Activated T-cell treated with anti-CD3 and anti-CD28 coated beads, Interleukin-2, amount 50 U/mL, for 1 hour (primary cell): ENCODE measurements around the gene STUB1.
A peak's percentile ranks its signal among the peaks of the same experiment; 100 is the strongest.

Experiments used
- DNase-seq: peaks from one replicate; pipeline ENCODE4 v3.0.0-alpha.2; 2020

STUB1 gene

GRCh38 chr16:645852-646678 is 34.1 kb upstream of the STUB1 start:
- DNase-seq: no peak

GRCh38 chr16:646679-647172 is 33.5 kb upstream of the STUB1 start:
- no peak for DNase-seq

GRCh38 chr16:647173-647902 is 32.9 kb upstream of the STUB1 start:
- DNase-seq: no peak

- DNase-seq: peak; percentile 41
Observed at GRCh38 chr16:648071-648780, 32.0 kb upstream of the STUB1 start.

GRCh38 chr16:648781-649589 is 31.2 kb upstream of the STUB1 start, which contains the start of gene WDR90:
Gene WDR90, plus strand, starts transcription at chr16:649365. Its CDS starts 52 bp downstream, at chr16:649417.
- peak; percentile 91 for DNase-seq

GRCh38 chr16:649631-650030 is 30.6 kb upstream of the STUB1 start:
- DNase-seq: no peak

GRCh38 chr16:651844-652243 is 28.4 kb upstream of the STUB1 start:
- no peak for DNase-seq

- DNase-seq: no peak
Observed at GRCh38 chr16:652454-653305, 27.5 kb upstream of the STUB1 start.

- no peak for DNase-seq
Observed at GRCh38 chr16:654034-654433, 26.2 kb upstream of the STUB1 start.

GRCh38 chr16:657487-657886 is 22.7 kb upstream of the STUB1 start:
- DNase-seq: no peak

- no peak for DNase-seq
Observed at GRCh38 chr16:658679-659571, 21.3 kb upstream of the STUB1 start.

GRCh38 chr16:659618-660017 is 20.6 kb upstream of the STUB1 start:
- DNase-seq: no peak

- no peak for DNase-seq
Observed at GRCh38 chr16:660132-660458, 20.1 kb upstream of the STUB1 start.

GRCh38 chr16:660459-661183 is 19.6 kb upstream of the STUB1 start:
- DNase-seq: peak; percentile 69

- no peak for DNase-seq
Observed at GRCh38 chr16:661184-661821, 18.9 kb upstream of the STUB1 start.

- no peak for DNase-seq
Observed at GRCh38 chr16:662095-662494, 18.1 kb upstream of the STUB1 start.

GRCh38 chr16:662597-662996 is 17.6 kb upstream of the STUB1 start:
- DNase-seq: no peak

- no peak for DNase-seq
Observed at GRCh38 chr16:666572-666971, 13.6 kb upstream of the STUB1 start.

GRCh38 chr16:667113-667779 is 13.0 kb upstream of the STUB1 start:
- DNase-seq: no peak
